ENCODE results near the gene TMEM248.
"Not testable (repeated sequence)": the region's sequence is repeated elsewhere in the genome, so short reads cannot be mapped to it uniquely, and the experiment has no call there.

Gene TMEM248

DNA sequence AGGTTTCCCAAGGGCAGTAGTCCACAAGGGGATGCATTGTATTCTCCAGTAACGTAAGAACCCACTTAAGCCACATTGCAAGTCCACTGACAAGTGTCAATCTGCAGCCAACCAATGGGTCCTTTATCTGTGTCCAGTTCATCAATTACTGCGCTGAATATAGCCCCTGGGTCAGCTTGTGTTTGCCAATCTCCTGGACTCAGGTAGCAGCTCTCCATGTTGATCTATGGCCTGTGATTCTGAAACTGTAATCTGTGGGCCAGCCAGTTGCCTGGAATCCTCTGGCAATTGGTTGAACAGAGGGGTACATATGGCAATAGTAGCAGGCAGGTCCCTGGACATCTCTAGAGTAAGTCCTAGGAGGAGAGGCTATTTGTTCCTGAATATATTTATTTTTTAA, 8.8 kb upstream of the TMEM248 start:
- no peak for DNase-seq (ENCODE audit: low read depth)
- no peak overlapping the region for H3K4me3 ChIP-seq (ENCODE audit: low read length)
- TF ChIP-seq CTCF (conservative IDR thresholded peaks at IDR 0.05; ENCODE audit: low read length): no peak

- DNase-seq (ENCODE audit: low read depth): no peak
- no peak for TF ChIP-seq CTCF (conservative IDR thresholded peaks at IDR 0.05; ENCODE audit: low read length)
- no peak overlapping the region for H3K4me3 ChIP-seq (ENCODE audit: low read length)
Measured at GRCh38 chr7:66913118-66914037, 7.6 kb upstream of the TMEM248 start.

- not testable (repeated sequence) for H3K4me3 ChIP-seq (ENCODE audit: low read length); DNase-seq (ENCODE audit: low read depth)
Measured at GRCh38 chr7:66917904-66918303, 3.1 kb upstream of the TMEM248 start.

- TF ChIP-seq CTCF (conservative IDR thresholded peaks at IDR 0.05; ENCODE audit: low read length): no peak
- no peak for DNase-seq (ENCODE audit: low read depth)
- no peak overlapping the region for H3K4me3 ChIP-seq (ENCODE audit: low read length)
Measured at GRCh38 chr7:66919304-66919703, 1.7 kb upstream of the TMEM248 start.

DNA sequence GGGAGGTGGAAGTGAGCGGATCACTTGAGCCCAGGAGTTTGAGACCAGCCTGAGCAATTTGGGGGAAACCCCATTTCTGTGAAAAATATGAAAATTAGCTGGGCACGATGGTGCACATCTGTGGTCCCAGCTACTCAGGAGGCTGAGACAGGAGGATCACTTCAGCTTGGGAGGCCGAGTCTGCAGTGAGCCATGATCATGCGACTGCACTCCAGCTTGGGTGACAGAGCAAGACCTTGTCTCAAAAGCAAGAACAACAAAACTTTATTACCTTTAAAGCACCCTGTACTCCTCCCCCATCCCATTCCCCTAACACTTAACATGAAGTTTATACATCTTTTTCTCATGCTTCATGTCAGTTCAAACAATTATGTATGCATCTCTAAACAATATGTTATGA, 1.3 kb upstream of the TMEM248 start:
- no peak for DNase-seq (ENCODE audit: low read depth)
- no peak overlapping the region for H3K4me3 ChIP-seq (ENCODE audit: low read length)
- TF ChIP-seq CTCF (conservative IDR thresholded peaks at IDR 0.05; ENCODE audit: low read length): no peak

GRCh38 chr7:66920256-66920655, 769 bp upstream of the TMEM248 start:
- peak overlapping the region; percentile 98 for H3K4me3 ChIP-seq (ENCODE audit: low read length)
- no peak for TF ChIP-seq CTCF (conservative IDR thresholded peaks at IDR 0.05; ENCODE audit: low read length)
- no peak for DNase-seq (ENCODE audit: low read depth)

DNA sequence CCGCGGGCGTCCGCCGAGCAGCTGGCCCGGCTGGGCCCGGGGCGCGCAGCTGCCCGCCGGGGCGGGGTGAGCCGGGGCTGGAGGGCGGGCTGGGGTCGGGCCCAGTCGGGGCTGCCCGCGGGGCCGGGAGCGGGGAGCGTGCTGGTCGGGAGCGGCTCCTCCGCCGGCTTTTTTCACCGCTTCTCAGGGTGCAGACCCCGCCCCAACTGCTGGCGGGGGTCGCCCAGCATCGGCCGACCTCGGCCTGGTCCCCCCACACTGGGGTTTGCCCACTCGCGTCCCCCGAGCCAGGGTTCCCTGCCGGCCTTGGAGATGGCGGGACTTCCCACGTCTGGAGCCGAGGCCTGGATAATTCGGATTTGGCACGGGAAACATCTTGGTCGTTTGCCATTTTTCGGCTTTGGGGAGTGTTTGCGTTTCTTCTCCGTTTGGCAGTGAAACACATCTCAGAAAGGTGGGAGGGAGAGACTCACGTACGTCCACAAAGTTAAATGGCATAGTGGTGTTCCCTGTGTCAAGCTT, 432 bp downstream of the TMEM248 start:
- DNase-seq (ENCODE audit: low read depth): peak; percentile 44

More for the DNA sequence above, 432 bp downstream of the TMEM248 start:
- peak overlapping the region; percentile 98 for H3K4me3 ChIP-seq (ENCODE audit: low read length)
- TF ChIP-seq CTCF (conservative IDR thresholded peaks at IDR 0.05; ENCODE audit: low read length): no peak

Data from AG10803 (cell line).